OCI-LY3 (cell line): Measurements from ENCODE around the gene MYRF.

Experiments
- CTCF ChIP-seq: fragments of 200-600, 300-600 bp; sonication (generic); IDR thresholded peaks from 2 replicates; pipeline ENCODE4 v1.5.1; 2014; ENCODE audit warnings: antibody characterized with exemption, low read length, low read depth
- EZH2phosphoT487 ChIP-seq: fragments of 200-600 bp; shearing (Covaris generic); IDR thresholded peaks from 2 replicates; pipeline ENCODE4 v1.6.1; 2018; ENCODE audit warnings: antibody characterized with exemption, mixed run types, low read depth

GRCh38 chr11:61718621-61719302 is 33.7 kb upstream of the MYRF start:
- TF ChIP-seq CTCF, result no peak
- TF ChIP-seq EZH2phosphoT487, result no peak
